Fibroblast of lung (primary cell): ENCODE results near the gene LRP10. TPM values are rescaled to one million over a fixed set of nuclear protein-coding genes. Genes with fewer than 3 reads are reported as not detected.

Source experiments
- DNase-seq, 2 donors: peaks; one replicate each; pipeline versions ENCODE4 v3.0.0 to v3.0.0-alpha.2; 2010; ENCODE audit warnings: low read depth in 2 of 2
- H2AFZ ChIP-seq: 2 replicates; pipeline ENCODE4 v1.5.1; 2012; ENCODE audit warnings: low read length, control low read depth, inconsistent platforms
- H3K27ac ChIP-seq: 2 replicates; pipeline ENCODE4 v1.5.1; 2011; ENCODE audit warnings: low read length, control low read depth; ENCODE audit not compliant: insufficient read depth
- H3K27me3 ChIP-seq: 2 replicates; pipeline ENCODE4 v1.5.1; 2011; ENCODE audit warnings: mild to moderate bottlenecking, low read length; ENCODE audit not compliant: control insufficient read depth, insufficient read depth
- H3K36me3 ChIP-seq: 2 replicates; pipeline ENCODE4 v1.5.1; 2011; ENCODE audit warnings: low read length; ENCODE audit not compliant: control insufficient read depth, insufficient read depth
- H3K4me1 ChIP-seq: 2 replicates; pipeline ENCODE4 v1.5.1; 2011; ENCODE audit warnings: low read length; ENCODE audit not compliant: control insufficient read depth, insufficient read depth; ENCODE audit errors: extremely low read depth
- H3K4me2 ChIP-seq: 2 replicates; pipeline ENCODE4 v1.5.1; 2011; ENCODE audit warnings: low read length, control low read depth; ENCODE audit not compliant: insufficient read depth; ENCODE audit errors: extremely low read depth
- H3K4me3 ChIP-seq, 4 experiments: fragments of 200-600 bp in 1 of 4; sonication (generic) in 1 of 4; replicated peaks in 1 of 4; 2 replicates each; pipeline ENCODE4 v1.5.1; 2011 to 2016; ENCODE audit warnings: low read length in 4 of 4, low read depth in 3 of 4, mild to moderate bottlenecking in 3 of 4, control low read depth in 2 of 4, inconsistent platforms in 1 of 4, mixed read lengths in 1 of 4; ENCODE audit not compliant: insufficient read depth in 1 of 4; ENCODE audit errors: control extremely low read depth in 1 of 4
- H3K79me2 ChIP-seq: 2 replicates; pipeline ENCODE4 v1.5.1; 2012; ENCODE audit warnings: mild to moderate bottlenecking, low read length, inconsistent platforms; ENCODE audit not compliant: control insufficient read depth, insufficient read depth
- H3K9ac ChIP-seq: 2 replicates; pipeline ENCODE4 v1.5.1; 2011; ENCODE audit warnings: mild to moderate bottlenecking, low read length, control low read depth; ENCODE audit not compliant: insufficient read depth
- H3K9me3 ChIP-seq: 2 replicates; pipeline ENCODE4 v1.5.1; 2012; ENCODE audit warnings: low read depth, low read length; ENCODE audit not compliant: control insufficient read depth, insufficient read depth
- H4K20me1 ChIP-seq: 2 replicates; pipeline ENCODE4 v1.5.1; 2011; ENCODE audit warnings: low read length; ENCODE audit not compliant: control insufficient read depth, insufficient read depth; ENCODE audit errors: extremely low read depth
- CTCF ChIP-seq, 2 donors: IDR thresholded peaks in 1 of 2; conservative IDR thresholded peaks in 1 of 2; 1 replicate in 1 of 2; 2 replicates in 1 of 2; pipeline ENCODE4 v1.5.1; 2011 to 2012; ENCODE audit warnings: low read length in 2 of 2, control low read depth in 1 of 2, inconsistent platforms in 1 of 2, low read depth in 1 of 2, mild to moderate bottlenecking in 1 of 2
- EZH2 ChIP-seq: IDR thresholded peaks from 2 replicates; pipeline ENCODE4 v1.5.1; 2012; ENCODE audit warnings: low read length, control low read depth, mild to moderate bottlenecking; ENCODE audit errors: missing control alignments
- polyA plus RNA-seq, 2 donors: library from polyadenylated mRNA; depleted of rRNA in 1 of 2; stranded (reverse) in 1 of 2; unstranded in 1 of 2; fragments of >200 nt; gene quantifications; 2 replicates each; pipeline ENCODE4 v1.2.1, GENCODE V29; 2011 to 2012; ENCODE audit warnings: missing spikeins in 1 of 2
- total RNA-seq: library from RNA; depleted of rRNA; stranded (reverse); fragments of >200 nt; gene quantifications from 2 replicates; pipeline ENCODE4 v1.2.1, GENCODE V29; 2014

Gene LRP10
- total and polyA plus RNA-seq, 2 donors (not counting 1 experiment from before 2014, with no cell fraction given) = 95.5 to 130 TPM

GRCh38 chr14:22895402-22895801 is 23.9 kb downstream of the LRP10 start:
- Histone ChIP-seq H3K36me3 (no peaks in the 10 kb centered on the region), H3K27me3 (no peaks in the 10 kb centered on the region), H3K4me1 (peaks cover 10% of the 10 kb centered on the region), H3K9ac (no peak overlapping the region), H3K4me2 (no peak overlapping the region), H3K27ac (no peak overlapping the region), H2AFZ (no peak overlapping the region), H4K20me1 (no peaks in the 10 kb centered on the region), H3K9me3 (no peaks in the 10 kb centered on the region), H3K79me2 (no peaks in the 10 kb centered on the region), H3K4me3 (no peak overlapping the region)
- no peak for DNase-seq
- TF ChIP-seq CTCF (conservative IDR thresholded peaks at IDR 0.05 in 1 of 2, IDR thresholded peaks at IDR 0.05 in 1 of 2; ENCODE audit: low read depth in 1 of 2, low read length in 2 of 2) (no peak), EZH2 (no peak)

- H3K27me3 ChIP-seq = no peaks in the 10 kb centered on the region
- H3K4me1 ChIP-seq = peaks cover 10% of the 10 kb centered on the region
- H3K27ac ChIP-seq = no peak overlapping the region
- H3K4me2 ChIP-seq = no peak overlapping the region
- H4K20me1 ChIP-seq = no peaks in the 10 kb centered on the region
- no peak for DNase-seq
- H3K9me3 ChIP-seq = no peaks in the 10 kb centered on the region
- H3K4me3 ChIP-seq = no peak overlapping the region
- H2AFZ ChIP-seq = no peak overlapping the region
- H3K36me3 ChIP-seq = peaks cover 1% of the 10 kb centered on the region
- no peak for TF ChIP-seq CTCF (conservative IDR thresholded peaks at IDR 0.05 in 1 of 2, IDR thresholded peaks at IDR 0.05 in 1 of 2; ENCODE audit: low read depth in 1 of 2, low read length in 2 of 2)
- TF ChIP-seq EZH2 = no peak
- no peaks in the 10 kb centered on the region for H3K79me2 ChIP-seq
- no peak overlapping the region for H3K9ac ChIP-seq
Measured at GRCh38 chr14:22896356-22896755, 24.8 kb downstream of the LRP10 start.

- H3K4me2 ChIP-seq = no peak overlapping the region
- H3K9ac ChIP-seq = no peak overlapping the region
- peaks cover 10% of the 10 kb centered on the region for H3K4me1 ChIP-seq
- no peak overlapping the region for H3K4me3 ChIP-seq
- H2AFZ ChIP-seq = no peak overlapping the region
- H3K27me3 ChIP-seq = no peaks in the 10 kb centered on the region
- no peak for DNase-seq
- no peaks in the 10 kb centered on the region for H3K9me3 ChIP-seq
- peaks cover 5% of the 10 kb centered on the region for H3K36me3 ChIP-seq
- H3K27ac ChIP-seq = no peak overlapping the region
- TF ChIP-seq CTCF (conservative IDR thresholded peaks at IDR 0.05 in 1 of 2, IDR thresholded peaks at IDR 0.05 in 1 of 2; ENCODE audit: low read depth in 1 of 2, low read length in 2 of 2) = no peak
- TF ChIP-seq EZH2 = no peak
- no peaks in the 10 kb centered on the region for H3K79me2 ChIP-seq
- no peaks in the 10 kb centered on the region for H4K20me1 ChIP-seq
Measured at GRCh38 chr14:22896760-22897159, 25.2 kb downstream of the LRP10 start.
